Fibroblast of the conjunctiva (primary cell): ENCODE results near the gene CCL17.

Experiments
- DNase-seq: peaks from one replicate; pipeline ENCODE4 v3.0.0-alpha.2; 2010; ENCODE audit warnings: low read depth

CCL17 gene

DNA sequence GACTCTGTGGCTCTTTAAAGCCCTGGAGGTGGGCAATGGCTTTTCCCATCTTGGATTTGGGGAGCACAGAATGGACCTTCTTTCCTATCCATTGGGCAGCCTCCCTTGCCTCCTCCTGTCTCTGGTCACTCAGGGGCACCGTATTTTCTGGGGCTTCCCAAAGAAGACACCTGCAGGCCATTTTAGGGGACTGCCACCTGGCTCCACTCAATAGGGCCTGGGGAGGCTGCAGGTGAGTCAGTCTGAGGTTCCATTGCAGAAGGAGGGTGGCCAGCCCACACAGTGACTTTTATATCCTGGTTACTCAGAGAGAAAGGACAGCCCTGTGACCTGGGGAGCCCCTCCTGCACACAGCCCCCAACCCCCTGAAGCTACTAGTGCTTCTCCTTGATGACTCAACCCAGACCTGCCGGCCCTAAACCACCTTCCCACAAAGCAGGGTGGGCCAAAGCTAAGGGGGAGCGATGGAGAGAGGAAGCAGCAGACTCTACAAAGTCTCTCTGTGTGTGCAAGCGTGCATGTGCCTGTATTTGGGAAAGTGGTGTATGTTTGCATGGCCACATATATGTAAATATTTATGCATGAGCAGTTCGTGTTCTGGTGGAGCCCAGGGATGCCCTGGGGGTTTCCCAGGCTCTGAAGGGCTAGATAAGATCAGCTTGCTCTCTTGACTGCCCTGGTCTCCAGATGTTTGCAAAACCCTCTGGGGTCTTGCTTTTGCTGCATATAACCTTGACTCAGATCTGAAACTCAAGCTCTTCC is 27.3 kb upstream of the CCL17 start:
- no peak for DNase-seq

DNA sequence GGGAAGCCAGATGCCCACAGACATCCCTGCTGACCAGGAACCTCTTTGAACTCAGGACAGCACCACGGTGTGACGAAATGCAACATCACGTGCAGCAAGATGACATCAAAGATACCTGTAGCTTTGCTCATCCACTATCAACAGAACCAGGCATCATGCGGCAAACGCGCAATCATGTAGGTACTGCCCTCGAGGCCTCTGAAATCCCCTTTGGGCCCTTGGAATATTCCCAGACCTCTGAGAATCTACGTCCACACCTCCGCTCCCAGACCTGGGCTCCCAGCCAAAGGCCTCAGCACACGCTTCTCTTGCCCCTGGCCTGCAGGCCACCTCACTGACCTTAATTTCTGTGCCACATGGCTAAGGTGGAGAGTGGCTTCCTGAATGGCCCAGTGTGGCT is 25.0 kb upstream of the CCL17 start:
- DNase-seq: no peak

DNA sequence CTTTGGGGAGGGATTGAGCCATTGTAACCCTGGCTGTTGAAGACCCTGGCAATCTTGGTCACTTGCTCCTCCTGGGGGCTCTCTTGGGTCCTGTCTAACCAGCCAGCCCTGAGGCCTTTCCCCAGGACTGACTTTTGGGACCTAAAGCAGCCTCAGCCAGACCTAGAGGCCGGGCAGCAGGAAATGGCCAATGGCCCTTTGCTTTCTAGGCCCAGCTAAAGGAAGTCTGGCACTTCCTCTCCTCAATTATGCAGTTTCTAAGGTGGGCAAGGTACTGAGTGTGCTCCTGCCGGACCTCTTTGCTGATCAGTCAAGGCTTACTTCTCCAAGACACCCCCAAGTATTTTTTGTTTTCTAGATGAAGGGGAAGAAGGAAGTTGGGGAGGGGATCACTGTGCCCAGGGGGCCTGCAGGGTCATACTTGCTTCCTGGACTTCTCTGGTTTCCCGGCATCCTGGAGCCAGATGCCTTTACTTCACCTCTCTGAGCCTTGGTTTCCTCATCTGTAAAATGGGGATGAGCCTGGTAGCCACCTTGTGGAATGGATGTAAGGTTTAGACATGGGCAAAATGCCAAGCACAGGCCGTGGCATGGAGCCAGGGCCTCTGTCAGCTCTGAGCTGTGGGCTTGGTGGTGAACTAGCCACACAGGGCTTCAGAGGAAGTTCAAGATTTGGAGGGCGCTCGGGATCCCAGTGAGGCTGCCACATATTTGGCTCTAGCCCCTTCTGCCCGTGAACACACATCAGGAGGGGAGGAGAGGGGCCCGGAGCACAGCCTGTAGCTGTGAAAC is 23.7 kb upstream of the CCL17 start:
- DNase-seq: no peak

DNA sequence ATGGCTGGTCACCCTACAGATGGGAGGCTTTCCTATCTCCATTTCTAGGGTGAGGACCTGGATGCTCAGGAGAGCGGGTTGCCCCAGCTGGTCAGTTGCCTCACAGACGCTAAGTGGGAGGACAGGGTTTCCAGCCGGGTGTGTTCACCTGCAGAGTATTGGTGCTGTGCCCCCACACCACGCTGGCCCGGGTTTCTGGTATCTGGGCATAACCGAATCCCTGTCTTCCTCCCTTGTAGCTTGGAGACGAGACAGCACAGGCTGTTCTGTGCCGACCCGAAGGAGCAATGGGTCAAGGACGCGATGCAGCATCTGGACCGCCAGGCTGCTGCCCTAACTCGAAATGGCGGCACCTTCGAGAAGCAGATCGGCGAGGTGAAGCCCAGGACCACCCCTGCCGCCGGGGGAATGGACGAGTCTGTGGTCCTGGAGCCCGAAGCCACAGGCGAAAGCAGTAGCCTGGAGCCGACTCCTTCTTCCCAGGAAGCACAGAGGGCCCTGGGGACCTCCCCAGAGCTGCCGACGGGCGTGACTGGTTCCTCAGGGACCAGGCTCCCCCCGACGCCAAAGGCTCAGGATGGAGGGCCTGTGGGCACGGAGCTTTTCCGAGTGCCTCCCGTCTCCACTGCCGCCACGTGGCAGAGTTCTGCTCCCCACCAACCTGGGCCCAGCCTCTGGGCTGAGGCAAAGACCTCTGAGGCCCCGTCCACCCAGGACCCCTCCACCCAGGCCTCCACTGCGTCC is 22.6 kb upstream of the CCL17 start:
- no peak for DNase-seq

DNA sequence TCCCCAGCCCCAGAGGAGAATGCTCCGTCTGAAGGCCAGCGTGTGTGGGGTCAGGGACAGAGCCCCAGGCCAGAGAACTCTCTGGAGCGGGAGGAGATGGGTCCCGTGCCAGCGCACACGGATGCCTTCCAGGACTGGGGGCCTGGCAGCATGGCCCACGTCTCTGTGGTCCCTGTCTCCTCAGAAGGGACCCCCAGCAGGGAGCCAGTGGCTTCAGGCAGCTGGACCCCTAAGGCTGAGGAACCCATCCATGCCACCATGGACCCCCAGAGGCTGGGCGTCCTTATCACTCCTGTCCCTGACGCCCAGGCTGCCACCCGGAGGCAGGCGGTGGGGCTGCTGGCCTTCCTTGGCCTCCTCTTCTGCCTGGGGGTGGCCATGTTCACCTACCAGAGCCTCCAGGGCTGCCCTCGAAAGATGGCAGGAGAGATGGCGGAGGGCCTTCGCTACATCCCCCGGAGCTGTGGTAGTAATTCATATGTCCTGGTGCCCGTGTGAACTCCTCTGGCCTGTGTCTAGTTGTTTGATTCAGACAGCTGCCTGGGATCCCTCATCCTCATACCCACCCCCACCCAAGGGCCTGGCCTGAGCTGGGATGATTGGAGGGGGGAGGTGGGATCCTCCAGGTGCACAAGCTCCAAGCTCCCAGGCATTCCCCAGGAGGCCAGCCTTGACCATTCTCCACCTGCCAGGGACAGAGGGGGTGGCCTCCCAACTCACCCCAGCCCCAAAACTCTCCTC is 21.9 kb upstream of the CCL17 start:
- DNase-seq: no peak

DNA sequence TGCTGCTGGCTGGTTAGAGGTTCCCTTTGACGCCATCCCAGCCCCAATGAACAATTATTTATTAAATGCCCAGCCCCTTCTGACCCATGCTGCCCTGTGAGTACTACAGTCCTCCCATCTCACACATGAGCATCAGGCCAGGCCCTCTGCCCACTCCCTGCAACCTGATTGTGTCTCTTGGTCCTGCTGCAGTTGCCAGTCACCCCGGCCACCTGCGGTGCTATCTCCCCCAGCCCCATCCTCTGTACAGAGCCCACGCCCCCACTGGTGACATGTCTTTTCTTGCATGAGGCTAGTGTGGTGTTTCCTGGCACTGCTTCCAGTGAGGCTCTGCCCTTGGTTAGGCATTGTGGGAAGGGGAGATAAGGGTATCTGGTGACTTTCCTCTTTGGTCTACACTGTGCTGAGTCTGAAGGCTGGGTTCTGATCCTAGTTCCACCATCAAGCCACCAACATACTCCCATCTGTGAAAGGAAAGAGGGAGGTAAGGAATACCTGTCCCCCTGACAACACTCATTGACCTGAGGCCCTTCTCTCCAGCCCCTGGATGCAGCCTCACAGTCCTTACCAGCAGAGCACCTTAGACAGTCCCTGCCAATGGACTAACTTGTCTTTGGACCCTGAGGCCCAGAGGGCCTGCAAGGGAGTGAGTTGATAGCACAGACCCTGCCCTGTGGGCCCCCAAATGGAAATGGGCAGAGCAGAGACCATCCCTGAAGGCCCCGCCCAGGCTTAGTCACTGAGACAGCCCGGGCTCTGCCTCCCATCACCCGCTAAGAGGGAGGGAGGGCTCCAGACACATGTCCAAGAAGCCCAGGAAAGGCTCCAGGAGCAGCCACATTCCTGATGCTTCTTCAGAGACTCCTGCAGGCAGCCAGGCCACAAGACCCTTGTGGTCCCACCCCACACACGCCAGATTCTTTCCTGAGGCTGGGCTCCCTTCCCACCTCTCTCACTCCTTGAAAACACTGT is 21.0 kb upstream of the CCL17 start:
- no peak for DNase-seq

DNA sequence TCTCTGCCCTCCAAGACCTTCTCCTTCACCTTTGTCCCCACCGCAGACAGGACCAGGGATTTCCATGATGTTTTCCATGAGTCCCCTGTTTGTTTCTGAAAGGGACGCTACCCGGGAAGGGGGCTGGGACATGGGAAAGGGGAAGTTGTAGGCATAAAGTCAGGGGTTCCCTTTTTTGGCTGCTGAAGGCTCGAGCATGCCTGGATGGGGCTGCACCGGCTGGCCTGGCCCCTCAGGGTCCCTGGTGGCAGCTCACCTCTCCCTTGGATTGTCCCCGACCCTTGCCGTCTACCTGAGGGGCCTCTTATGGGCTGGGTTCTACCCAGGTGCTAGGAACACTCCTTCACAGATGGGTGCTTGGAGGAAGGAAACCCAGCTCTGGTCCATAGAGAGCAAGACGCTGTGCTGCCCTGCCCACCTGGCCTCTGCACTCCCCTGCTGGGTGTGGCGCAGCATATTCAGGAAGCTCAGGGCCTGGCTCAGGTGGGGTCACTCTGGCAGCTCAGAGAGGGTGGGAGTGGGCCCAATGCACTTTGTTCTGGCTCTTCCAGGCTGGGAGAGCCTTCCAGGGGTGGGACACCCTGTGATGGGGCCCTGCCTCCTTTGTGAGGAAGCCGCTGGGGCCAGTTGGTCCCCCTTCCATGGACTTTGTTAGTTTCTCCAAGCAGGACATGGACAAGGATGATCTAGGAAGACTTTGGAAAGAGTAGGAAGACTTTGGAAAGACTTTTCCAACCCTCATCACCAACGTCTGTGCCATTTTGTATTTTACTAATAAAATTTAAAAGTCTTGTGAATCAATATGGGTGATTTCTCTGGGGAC is 20.1 kb upstream of the CCL17 start:
- no peak for DNase-seq

DNA sequence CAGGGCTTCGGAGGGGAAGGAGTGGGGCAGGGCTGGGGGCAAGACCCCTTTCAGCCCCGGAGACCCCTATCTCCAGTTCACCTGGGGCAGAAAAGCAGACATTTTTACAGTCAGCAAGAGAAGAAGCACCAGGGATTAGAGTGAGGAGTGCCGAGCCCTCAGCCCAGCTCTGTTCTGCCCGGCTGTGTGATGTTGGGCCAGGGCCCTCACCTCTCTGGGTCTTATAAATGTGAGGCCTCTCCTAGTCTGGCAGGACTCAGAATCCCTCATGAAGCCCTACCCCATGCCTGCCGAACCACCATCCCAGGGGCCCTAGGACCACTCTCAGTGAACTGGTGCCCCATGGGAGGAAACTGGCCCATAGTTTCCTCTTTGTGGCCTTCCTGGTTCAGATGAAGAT is 19.5 kb upstream of the CCL17 start:
- DNase-seq: no peak

DNA sequence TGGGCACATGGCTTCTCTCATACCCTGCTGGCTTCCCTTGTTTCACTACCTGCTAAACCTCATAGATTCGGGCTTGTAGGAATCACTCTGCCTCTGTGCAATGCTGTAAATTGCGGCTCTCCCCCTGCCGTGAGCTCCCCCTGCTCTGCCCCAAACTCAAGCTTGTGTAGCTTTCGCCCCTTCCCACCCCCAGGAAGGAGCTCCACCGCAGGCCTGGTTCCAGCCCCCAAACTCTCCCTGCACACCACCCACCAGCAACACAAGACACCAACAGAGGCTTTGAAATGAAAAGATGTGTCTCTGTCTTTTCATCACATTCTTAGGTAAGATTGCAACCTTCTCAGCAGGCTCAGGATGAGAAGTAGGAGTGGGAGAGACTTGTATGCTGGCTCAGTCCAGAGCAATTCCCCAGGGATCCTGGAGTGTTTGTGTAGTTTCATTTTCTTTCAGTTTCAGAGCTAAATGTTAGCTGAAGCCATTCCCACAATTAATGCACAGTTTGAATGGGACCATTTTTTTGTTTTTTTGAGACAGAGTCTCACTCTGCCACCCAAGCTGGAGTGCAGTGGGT is 18.1 kb upstream of the CCL17 start:
- peak; percentile 59 for DNase-seq

DNA sequence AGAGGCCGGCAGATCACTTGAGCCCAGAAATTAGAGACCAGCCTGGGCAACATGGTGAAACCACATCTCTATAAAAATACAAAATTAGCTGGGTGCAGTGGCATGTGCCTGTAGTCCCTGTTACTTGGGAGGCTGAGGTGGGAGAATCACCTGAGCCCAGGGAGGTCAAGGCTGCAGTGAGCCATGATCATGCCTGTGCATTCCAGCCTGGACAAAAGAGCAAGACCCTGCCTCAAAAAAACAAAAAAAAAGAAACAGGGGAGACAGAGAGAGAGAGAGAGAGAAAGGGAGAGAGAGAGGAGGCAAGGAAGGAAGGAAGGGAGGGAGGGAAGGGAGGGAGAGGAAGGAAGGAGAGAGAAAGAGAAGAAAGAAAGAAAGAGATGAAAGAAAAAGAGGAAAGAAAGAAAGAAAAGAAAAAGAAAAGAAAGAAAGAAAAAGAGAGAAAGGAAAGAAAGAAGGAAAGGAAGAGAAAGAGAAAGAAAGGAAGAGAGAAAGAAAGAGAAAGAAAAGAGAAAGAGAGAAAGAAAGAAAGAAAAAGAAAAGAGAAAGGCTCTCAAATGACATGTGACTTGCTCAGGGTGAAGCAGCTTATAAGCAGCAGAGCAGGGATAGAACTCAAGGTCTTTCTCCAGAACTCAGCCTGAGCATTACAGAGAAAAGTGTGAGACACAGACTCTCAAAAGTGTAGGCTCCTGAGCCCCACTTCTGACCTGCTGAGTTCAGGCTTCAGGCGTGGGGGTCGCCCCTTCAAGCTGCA is 16.8 kb upstream of the CCL17 start:
- no peak for DNase-seq

DNA sequence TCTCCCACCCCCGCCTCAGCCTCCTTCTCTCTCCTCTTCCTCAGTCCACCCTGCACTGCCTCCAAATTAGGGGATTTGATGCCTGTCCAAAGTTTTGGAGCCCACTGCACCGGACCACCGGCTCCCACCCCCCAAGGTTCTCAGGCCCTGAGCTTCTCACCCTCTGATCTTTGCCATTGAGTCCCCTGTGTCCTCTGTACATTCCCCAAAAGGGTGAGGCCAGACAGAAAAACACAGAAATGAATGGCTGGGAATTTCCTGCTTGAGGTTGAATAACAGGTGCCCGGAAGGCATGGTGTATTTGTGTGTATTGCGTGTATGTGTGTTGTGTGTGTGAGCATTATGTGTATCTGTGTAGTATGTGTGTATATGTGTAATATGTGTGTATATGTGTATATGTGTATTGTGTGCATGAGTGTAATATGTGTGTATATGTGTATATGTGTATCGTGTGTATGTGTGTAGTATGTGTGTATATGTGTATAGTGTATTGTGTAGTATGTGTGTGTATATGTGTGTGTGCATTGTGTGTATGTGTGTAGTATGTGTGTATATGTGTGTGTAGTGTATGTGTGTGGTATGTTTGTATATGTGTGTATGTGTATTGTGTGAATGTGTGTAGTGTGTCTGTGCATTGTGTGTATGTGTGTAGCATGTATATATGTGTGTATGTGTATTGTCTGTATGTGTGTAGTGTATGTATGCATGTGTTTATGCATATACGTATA is 16.0 kb upstream of the CCL17 start:
- DNase-seq: no peak

DNA sequence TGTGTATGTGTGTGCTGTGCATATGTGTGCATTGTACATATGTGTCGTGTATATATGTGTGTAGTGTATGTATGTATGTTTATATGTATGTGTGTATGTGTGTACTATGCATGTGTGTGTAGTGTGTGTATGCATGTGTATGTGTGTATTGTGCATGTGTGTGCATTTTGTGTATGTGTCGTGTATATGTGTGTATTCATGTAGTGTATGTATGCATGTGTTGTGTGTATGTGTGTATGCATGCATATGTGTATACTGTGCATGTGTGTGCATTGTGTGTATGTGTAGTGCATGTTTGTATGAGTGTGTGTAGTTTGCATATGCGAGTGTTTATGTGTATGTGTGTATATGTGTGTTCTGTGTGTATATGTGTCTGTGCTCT is 15.5 kb upstream of the CCL17 start:
- DNase-seq: no peak

DNA sequence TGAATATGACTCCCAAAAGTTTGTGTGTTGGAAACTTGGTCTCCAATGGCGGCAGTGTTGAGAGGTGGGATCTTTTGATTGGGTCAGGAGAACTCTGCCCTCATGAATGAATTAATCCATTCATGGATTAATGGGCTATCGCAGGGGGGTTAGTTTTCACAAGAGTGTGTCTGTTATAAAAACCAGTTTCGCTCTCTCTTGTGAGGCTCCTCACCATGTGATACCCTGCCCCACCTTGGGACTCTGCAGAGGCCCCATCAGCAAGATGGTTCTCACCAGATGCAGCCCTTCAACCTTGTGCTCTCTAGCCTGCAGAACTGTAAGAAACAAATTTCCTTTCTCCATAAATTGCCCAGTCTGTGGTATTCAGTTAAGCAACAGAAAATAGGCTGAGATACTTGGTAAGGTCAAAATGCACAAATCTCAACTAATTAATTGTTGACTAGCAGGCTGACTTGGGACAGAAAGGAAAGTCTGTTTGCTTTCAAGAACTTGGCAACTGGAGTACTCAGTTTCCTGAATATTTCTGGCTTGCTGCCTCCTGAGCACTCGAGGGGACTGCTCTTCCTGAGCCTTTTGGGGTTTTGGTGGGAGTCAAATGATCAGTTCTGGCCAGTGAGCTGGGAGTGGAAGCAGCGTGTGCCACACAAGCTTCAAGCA is 13.8 kb upstream of the CCL17 start:
- no peak for DNase-seq

DNA sequence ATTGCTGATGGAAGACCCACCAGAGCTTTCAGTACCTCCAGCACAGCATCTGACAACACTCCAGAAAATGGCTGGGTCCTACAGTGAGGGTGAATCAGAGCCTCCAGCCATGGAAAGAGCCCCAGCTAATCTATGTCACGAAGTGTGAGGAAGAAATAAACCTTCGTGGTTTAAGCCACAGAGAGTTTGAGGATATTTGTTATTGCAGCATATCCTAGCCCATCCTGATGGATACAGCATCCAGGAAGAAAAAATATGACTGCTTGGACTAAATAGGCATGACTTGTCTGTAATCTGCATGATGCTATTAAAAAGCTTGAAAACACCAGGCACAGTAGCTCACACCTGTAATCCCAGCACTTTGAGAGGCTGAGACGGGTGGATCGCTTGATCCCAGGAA is 13.3 kb upstream of the CCL17 start:
- no peak for DNase-seq

DNA sequence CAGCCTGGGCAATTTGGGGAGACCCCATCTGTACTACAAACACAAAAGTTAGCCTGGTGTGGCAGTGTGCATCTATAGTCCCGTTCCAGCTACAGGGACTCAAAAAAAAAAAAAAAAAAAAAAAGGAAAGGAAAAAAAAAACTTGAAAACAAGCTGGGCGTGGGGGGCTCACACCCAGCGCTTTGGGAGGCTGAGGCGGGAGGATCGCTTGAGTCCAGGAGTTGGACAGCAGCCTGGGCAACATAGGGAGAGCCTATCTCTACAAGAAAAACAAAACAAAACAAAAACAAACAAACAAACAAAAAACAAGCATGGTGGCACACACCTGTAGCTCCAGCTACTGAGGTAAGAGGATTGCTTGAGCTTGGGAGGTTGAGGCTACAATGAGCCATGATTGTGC is 12.9 kb upstream of the CCL17 start:
- no peak for DNase-seq

DNA sequence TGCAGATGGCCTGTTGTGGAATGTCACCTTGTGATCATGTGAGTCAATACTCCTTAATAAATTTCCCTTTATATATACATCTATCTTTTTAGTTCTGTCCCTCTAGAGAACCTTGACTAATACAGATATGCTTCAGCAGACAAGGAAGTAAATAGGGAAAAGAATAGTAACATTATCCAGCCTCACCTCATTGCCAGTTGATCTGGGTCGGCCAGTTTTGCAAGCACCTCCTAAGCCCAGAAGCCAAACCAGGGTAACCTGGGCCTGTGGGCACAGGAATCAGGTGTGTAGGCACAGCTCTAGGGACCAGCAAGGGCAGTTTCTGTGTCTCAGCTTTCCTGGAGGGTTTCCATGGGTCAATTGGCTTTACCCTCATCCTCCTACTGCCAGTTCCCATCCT is 11.9 kb upstream of the CCL17 start:
- no peak for DNase-seq

DNA sequence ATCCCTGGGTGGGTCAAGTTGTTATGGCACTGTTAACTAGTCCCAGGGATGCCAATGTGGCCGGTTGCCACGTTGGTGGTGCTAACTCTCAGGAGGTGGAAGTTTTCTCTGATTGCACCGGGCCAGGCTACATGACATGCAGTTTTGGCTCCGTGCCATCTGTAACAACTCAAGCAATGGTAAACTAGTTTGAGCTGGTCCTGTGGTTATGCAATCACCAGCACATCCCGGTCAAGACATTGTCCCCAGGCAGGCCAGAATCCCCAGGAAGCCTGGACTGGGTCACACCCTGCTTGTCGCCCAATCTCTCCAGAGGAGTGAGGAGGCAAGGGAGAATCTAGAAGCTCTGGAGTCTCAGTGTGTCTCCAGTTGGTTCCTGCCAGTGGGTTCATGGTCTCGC is 10.1 kb upstream of the CCL17 start:
- no peak for DNase-seq

DNA sequence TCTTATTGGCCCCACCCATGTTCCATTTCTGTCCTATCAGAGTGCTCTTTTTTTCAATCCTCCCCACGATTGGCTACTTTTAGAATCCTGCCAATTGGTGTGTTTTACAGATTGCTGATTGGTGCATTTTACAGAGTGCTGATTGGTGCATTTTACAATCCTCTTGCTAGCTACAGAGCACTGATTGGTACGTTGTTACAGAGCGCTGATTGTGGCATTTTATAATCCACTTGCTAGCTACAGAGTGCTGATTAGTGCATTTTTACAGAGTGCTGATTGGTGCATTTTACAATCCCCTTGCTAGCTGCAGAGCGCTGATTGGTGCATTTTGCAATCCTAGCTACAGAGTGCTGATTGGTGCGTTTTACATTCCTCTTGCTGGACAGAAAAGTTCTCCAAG is 9.5 kb upstream of the CCL17 start:
- DNase-seq: no peak
